B cell (primary cell): Measurements from ENCODE around the gene MEGF11. TPM values are rescaled to one million over a fixed set of nuclear protein-coding genes. Genes with fewer than 3 reads are reported as not detected.
A peak's percentile ranks its signal among the peaks of the same experiment; 100 is the strongest.
"Not testable (repeated sequence)": the region's sequence is repeated elsewhere in the genome, so short reads cannot be mapped to it uniquely, and the experiment has no call there.

ENCODE experiments used
- ATAC-seq: fragments of 200-7000 bp; cut with Tn5 transposase; one replicate; pipeline ENCODE4 v1.10.0; 2021; ENCODE audit warnings: low read depth, mild to moderate bottlenecking, moderate number of reproducible peaks, moderate library complexity
- CTCF ChIA-PET: fragments of 350-600 bp; sonication (Branson Sonifier 250); formaldehyde crosslinking; loops from one replicate; lab custom pipeline; 2021; ENCODE audit warnings: antibody characterized with exemption, inconsistent platforms; lab: Charles Lee
- POLR2A ChIA-PET: fragments of 350-600 bp; sonication (Branson Sonifier 250); formaldehyde crosslinking; loops from one replicate; lab custom pipeline; 2021; ENCODE audit warnings: antibody characterized with exemption; lab: Charles Lee
- DNase-seq: peaks from one replicate; pipeline ENCODE4 v3.0.0; 2013
- H2AFZ ChIP-seq: 2 replicates; pipeline ENCODE4 v1.6.1; 2012; ENCODE audit warnings: mild to moderate bottlenecking, low read depth, low read length; ENCODE audit not compliant: insufficient read depth, poor library complexity, severe bottlenecking
- H3K27ac ChIP-seq, 2 donors: 1 replicate in 1 of 2; 2 replicates in 1 of 2; pipeline ENCODE4 v1.5.1; 2012 to 2013; ENCODE audit warnings: low read length in 2 of 2, mild to moderate bottlenecking in 2 of 2, moderate library complexity in 1 of 2
- H3K27me3 ChIP-seq, 4 experiments: fragments of 200-600 bp in 1 of 4; sonication (generic) in 1 of 4; replicated peaks in 1 of 4; 1 replicate in 2 of 4; 2 replicates in 2 of 4; pipeline versions ENCODE4 v1.6.1 to v1.7.0; 2013 to 2016; ENCODE audit warnings: low read length in 3 of 4, mild to moderate bottlenecking in 2 of 4, mixed read lengths in 1 of 4, moderate library complexity in 1 of 4; ENCODE audit not compliant: insufficient read depth in 4 of 4, control insufficient read depth in 3 of 4; ENCODE audit errors: control extremely low read depth in 1 of 4
- H3K36me3 ChIP-seq, 2 experiments: replicated peaks in 1 of 2; 1 replicate in 1 of 2; 2 replicates in 1 of 2; pipeline versions ENCODE4 v1.6.1 to v1.7.1; 2013; ENCODE audit warnings: low read length in 1 of 2; ENCODE audit not compliant: insufficient read depth in 2 of 2, control insufficient read depth in 1 of 2; ENCODE audit errors: control extremely low read depth in 1 of 2, extremely low read depth in 1 of 2
- H3K4me1 ChIP-seq, 2 donors: fragments of 200-600 bp in 1 of 2; sonication (generic) in 1 of 2; 1 replicate in 1 of 2; 2 replicates in 1 of 2; pipeline versions ENCODE4 v1.5.1 to v1.6.1; 2013 to 2017; ENCODE audit warnings: low read length in 2 of 2; ENCODE audit not compliant: control insufficient read depth in 2 of 2, insufficient read depth in 2 of 2
- H3K4me2 ChIP-seq: replicated peaks from 2 replicates; pipeline ENCODE3; 2012; ENCODE audit warnings: mild to moderate bottlenecking, low read depth, low read length; ENCODE audit not compliant: poor library complexity, severe bottlenecking
- H3K4me3 ChIP-seq, 5 experiments: fragments of 200-600 bp in 1 of 5; sonication (generic) in 1 of 5; 1 replicate in 3 of 5; 2 replicates in 2 of 5; pipeline versions ENCODE4 v1.5.1 to v1.7.0; 2011 to 2016; ENCODE audit warnings: low read length in 4 of 5, mild to moderate bottlenecking in 4 of 5, low read depth in 2 of 5, control low read depth in 1 of 5, moderate library complexity in 1 of 5; ENCODE audit not compliant: insufficient read depth in 1 of 5; ENCODE audit errors: control extremely low read depth in 1 of 5, extremely low read depth in 1 of 5
- H3K79me2 ChIP-seq: fragments of 200-600 bp; sonication (generic); one replicate; pipeline ENCODE4 v1.6.0; 2016; ENCODE audit warnings: low read length; ENCODE audit not compliant: control insufficient read depth, insufficient read depth
- H3K9ac ChIP-seq: fragments of 200-600 bp; sonication (generic); 2 replicates; pipeline ENCODE4 v1.6.1; 2017; ENCODE audit warnings: mild to moderate bottlenecking, low read length, moderate library complexity
- H3K9me3 ChIP-seq, 3 donors: one replicate each; pipeline versions ENCODE4 v1.6.1 to v1.7.1; 2013; ENCODE audit warnings: low read length in 2 of 3; ENCODE audit not compliant: control insufficient read depth in 2 of 3, insufficient read depth in 1 of 3; ENCODE audit errors: control extremely low read depth in 1 of 3
- H4K20me1 ChIP-seq: 2 replicates; pipeline ENCODE4 v1.6.0; 2012; ENCODE audit warnings: mild to moderate bottlenecking, low read length; ENCODE audit not compliant: insufficient read depth, control insufficient read depth, poor library complexity, severe bottlenecking
- H3K27ac Mint-ChIP-seq: one replicate; pipeline ENCODE4 v1.8.0; 2021; ENCODE audit warnings: mixed read lengths
- H3K27me3 Mint-ChIP-seq: one replicate; pipeline ENCODE4 v1.8.0; 2021; ENCODE audit warnings: mixed read lengths
- H3K4me1 Mint-ChIP-seq: one replicate; pipeline ENCODE4 v1.8.0; 2021; ENCODE audit warnings: mixed read lengths
- H3K4me3 Mint-ChIP-seq: one replicate; pipeline ENCODE4 v1.8.0; 2021; ENCODE audit warnings: mixed read lengths
- H3K9me3 Mint-ChIP-seq: one replicate; pipeline ENCODE4 v1.8.0; 2022; ENCODE audit warnings: mixed read lengths; ENCODE audit not compliant: insufficient read depth
- CTCF ChIP-seq: fragments of 200-600 bp; IDR thresholded peaks from one replicate; pipeline ENCODE4 v1.8.0; 2022; ENCODE audit warnings: antibody characterized with exemption, mild to moderate bottlenecking
- EZH2 ChIP-seq: IDR thresholded peaks from 2 replicates; pipeline ENCODE4 v1.6.1; 2012; ENCODE audit warnings: borderline replicate concordance, low read depth, mild to moderate bottlenecking, moderate library complexity, low read length; ENCODE audit not compliant: insufficient read depth, poor library complexity, severe bottlenecking
- WGBS: methylation state at CpG from one replicate; pipeline ENCODE4 v1.1.5; 2013; ENCODE audit warnings: missing lambda C conversion rate; ENCODE audit not compliant: insufficient coverage; 5-methylcytosine and 5-hydroxymethylcytosine counted together
- intact Hi-C: fragments of 100-400 bp; cut with micrococcal nuclease; formaldehyde crosslinking; loops from one replicate; pipeline ENCODE4 v1.10.0; 2022
- polyA plus RNA-seq: library from polyadenylated mRNA; depleted of rRNA; stranded (reverse); fragments of >200 nt; gene quantifications from 2 replicates; pipeline ENCODE4 v1.2.3, GENCODE V29; 2012
- total RNA-seq, 2 donors: library from RNA; stranded (reverse); fragments of 120-200 nt in 1 of 2; gene quantifications; 1 replicate in 1 of 2; 2 replicates in 1 of 2; pipeline versions ENCODE4 v1.2.3 to v1.2.4, GENCODE V29; 2013 to 2022

The MEGF11 gene
- total and polyA plus RNA-seq, 2 donors (not counting 1 experiment from before 2014, with no cell fraction given), result 0.04 to 0.34 TPM

GRCh38 chr15:65868546-65869125 is 384.9 kb downstream of the MEGF11 start:
- ATAC-seq, result no peak
- H3K4me2 ChIP-seq, result peak overlapping the region; percentile 93
- H3K9ac ChIP-seq, result peak overlapping the region; percentile 87
- peaks cover 14% of the 10 kb centered on the region for H4K20me1 ChIP-seq
- H3K79me2 ChIP-seq, result peaks cover 42% of the 10 kb centered on the region
- Mint-ChIP-seq H3K9me3 (no peaks in the 10 kb centered on the region), H3K27ac (peak overlapping the region; percentile 99), H3K4me3 (peak overlapping the region; percentile 99), H3K4me1 (peaks cover 31% of the 10 kb centered on the region), H3K27me3 (no peaks in the 10 kb centered on the region)
- H3K4me1 ChIP-seq, result peaks cover 16 to 17% of the 10 kb centered on the region in 2 donors
- H2AFZ ChIP-seq, result peak overlapping the region; percentile 89
- intact Hi-C loops, result loop anchor here (1.0 to 2.0 kb wide), 8 partner anchors 16 to 351 kb away; partner anchors contain the start of genes DENND4A, DPP8 and INTS14
- no peaks in the 10 kb centered on the region for H3K27me3 ChIP-seq
- peak overlapping the region; percentile 79 to 99 (median 89) for H3K4me3 ChIP-seq
- H3K27ac ChIP-seq, result peak overlapping the region; percentile 95 to 96
- TF ChIP-seq CTCF (no peak), EZH2 (no peak)
- ChIA-PET CTCF (interaction anchor here (0.6 to 5.2 kb wide), 24 partner anchors 9 to 417 kb away, joined by 3 to 45 read pairs (median 4); partner anchors contain the start of genes DENND4A and INTS14), POLR2A (interaction anchor here (0.6 to 1.9 kb wide), 14 partner anchors 13 to 584 kb away, joined by 3 to 14 read pairs (median 4); partner anchors contain the start of genes DENND4A, DIS3L and INTS14)
- 66% methylated on average over 9 of the region's 11 CpGs for WGBS
- H3K9me3 ChIP-seq, result no peaks in the 10 kb centered on the region
- DNase-seq, result no peak
- H3K36me3 ChIP-seq, result peaks cover 0 to 3% of the 10 kb centered on the region in 2 experiments

- H3K9me3 Mint-ChIP-seq, H3K27ac ChIP-seq, DNase-seq, H3K36me3 ChIP-seq, H3K4me3 ChIP-seq, H3K27me3 ChIP-seq, ATAC-seq, H3K4me2 ChIP-seq, H3K27ac Mint-ChIP-seq, H3K27me3 Mint-ChIP-seq, H3K9me3 ChIP-seq, H2AFZ ChIP-seq, H3K9ac ChIP-seq: not testable (repeated sequence)
- ChIA-PET CTCF (interaction anchor here (2.6 to 5.2 kb wide), 2 partner anchors 12 to 229 kb away, joined by 13 to 45 read pairs; no protein-coding TSS in a partner anchor), POLR2A (interaction anchor here (0.7 to 1.3 kb wide), 2 partner anchors 35 to 77 kb away, joined by 4 to 5 read pairs; no protein-coding TSS in a partner anchor)
- Histone ChIP-seq H4K20me1 (peaks cover 13% of the 10 kb centered on the region), H3K79me2 (peaks cover 35% of the 10 kb centered on the region), H3K4me1 (peaks cover 17 to 21% of the 10 kb centered on the region in 2 donors)
- H3K4me3 Mint-ChIP-seq, result peak overlapping the region; percentile 76
- intact Hi-C loops, result loop anchor here (2.0 kb wide), 1 partner anchor 49 kb away; no protein-coding TSS in a partner anchor
- peaks cover 28% of the 10 kb centered on the region for H3K4me1 Mint-ChIP-seq
- 96% methylated on average over 6 of the region's 6 CpGs for whole genome bisulfite sequencing
These were observed 385.6 kb downstream of the MEGF11 start for GRCh38 chr15:65867933-65868332.
